Medulla oblongata (tissue), 1 donor: ENCODE measurements around the gene AKAP1.

Experiments
- DNase-seq: peaks from one replicate; pipeline ENCODE4 v3.0.0-alpha.2; 2015; ENCODE audit errors: extremely low spot score

Gene AKAP1

DNA sequence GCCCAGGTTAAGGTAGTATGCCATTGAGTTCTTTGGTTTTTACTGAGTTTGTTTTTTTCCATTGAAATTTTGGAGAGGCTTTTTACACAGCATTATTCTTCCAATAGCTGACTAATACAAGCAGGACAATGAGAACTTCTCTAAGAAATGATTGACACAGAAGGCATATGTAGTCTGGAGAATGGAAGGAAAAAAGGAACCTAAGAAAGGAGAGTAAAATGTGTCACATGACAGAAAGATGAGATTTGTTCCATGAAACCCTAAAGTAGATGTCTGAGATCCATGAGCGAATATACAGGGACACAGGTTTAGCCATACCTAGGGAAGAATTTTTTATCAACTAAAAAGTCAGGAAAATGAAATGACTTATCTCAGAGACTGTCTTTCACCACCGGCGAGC, 80.7 kb downstream of the AKAP1 start:
- no peak for DNase-seq

DNA sequence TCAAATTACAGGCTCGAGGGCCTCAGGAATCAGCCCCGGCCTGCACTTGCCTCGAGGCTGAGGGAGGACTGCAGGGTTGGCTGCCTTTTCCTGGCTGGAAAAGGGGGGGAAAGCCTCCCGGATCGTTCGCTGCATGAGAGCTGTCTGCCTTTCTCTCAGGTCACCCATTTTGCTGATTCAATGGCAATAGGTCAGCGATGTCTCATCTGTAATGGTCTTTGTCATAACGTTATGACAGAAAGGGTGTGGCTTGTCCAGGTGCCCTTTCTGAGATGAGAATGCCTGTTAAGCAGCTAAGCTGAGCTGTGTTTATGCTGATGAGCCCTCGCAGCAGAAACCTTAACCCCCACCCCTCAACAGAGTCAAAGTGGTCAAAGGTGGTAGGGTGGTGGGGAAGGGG, 81.8 kb downstream of the AKAP1 start:
- no peak for DNase-seq

- DNase-seq, result no peak
These were observed 83.6 kb downstream of the AKAP1 start for GRCh38 chr17:57168695-57169094.

DNA sequence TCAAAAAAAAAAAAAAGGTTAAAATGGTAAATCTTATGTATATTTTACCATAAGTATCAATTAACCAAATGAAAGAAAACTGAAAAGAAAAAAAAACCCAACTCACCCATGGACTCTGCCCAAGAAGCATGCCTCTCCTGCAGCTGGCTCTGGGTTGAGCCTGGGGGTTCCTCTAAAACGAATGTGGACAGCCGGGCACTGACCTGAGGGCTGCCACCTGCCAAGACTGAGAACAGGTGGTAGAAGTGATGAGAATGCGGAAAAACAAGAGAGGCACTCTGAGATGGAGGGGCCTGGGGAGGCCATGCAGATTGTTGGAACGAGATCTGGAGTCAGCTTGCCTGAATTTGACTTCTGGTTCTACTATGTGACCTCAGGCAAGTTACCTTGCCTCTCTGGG, 85.8 kb downstream of the AKAP1 start:
- no peak for DNase-seq
